GM12878 (cell line): Measurements from ENCODE around the gene TOX2. TPM values are rescaled to one million over a fixed set of nuclear protein-coding genes. Genes with fewer than 3 reads are reported as not detected.

Source experiments
- BCL11A ChIP-seq: IDR thresholded peaks from 2 replicates; pipeline ENCODE4 v1.6.1; 2011; ENCODE audit warnings: low read depth, low read length
- HCFC1 ChIP-seq: fragments of 150-350 bp; IDR thresholded peaks from 2 replicates; pipeline ENCODE4 v1.6.1; 2014; ENCODE audit warnings: low read length
- JUND ChIP-seq: IDR thresholded peaks from 2 replicates; pipeline ENCODE4 v1.6.1; 2012; ENCODE audit warnings: low read depth, mild to moderate bottlenecking, low read length, improper control_type of control experiment, moderate library complexity
- KDM1A ChIP-seq: fragments of 200-600 bp; sonication (generic); IDR thresholded peaks from 2 replicates; pipeline ENCODE4 v1.6.1; 2016; ENCODE audit warnings: borderline replicate concordance
- NR2C2 ChIP-seq: IDR thresholded peaks from 2 replicates; pipeline ENCODE4 v1.6.1; 2011; ENCODE audit warnings: borderline replicate concordance, low read depth; ENCODE audit not compliant: control insufficient read depth, insufficient read length
- SIX5 ChIP-seq: IDR thresholded peaks from 2 replicates; pipeline ENCODE4 v1.6.1; 2011; ENCODE audit warnings: mild to moderate bottlenecking, low read depth, low read length, moderate library complexity; ENCODE audit not compliant: severe bottlenecking
- SMARCA5 ChIP-seq: fragments of 450-650 bp; IDR thresholded peaks from 2 replicates; pipeline ENCODE4 v1.6.1; 2017; ENCODE audit warnings: mild to moderate bottlenecking
- SPI1 ChIP-seq: IDR thresholded peaks from 2 replicates; pipeline ENCODE4 v1.6.1; 2011; ENCODE audit warnings: low read depth, mild to moderate bottlenecking, low read length, moderate library complexity, borderline replicate concordance; ENCODE audit not compliant: insufficient read depth
- SRF ChIP-seq, 2 experiments: IDR thresholded peaks; 2 replicates each; pipeline ENCODE4 v1.6.1; 2011; ENCODE audit warnings: low read depth in 2 of 2, low read length in 2 of 2, mild to moderate bottlenecking in 1 of 2, moderate library complexity in 1 of 2
- polyA plus RNA-seq, 11 experiments: library from polyadenylated mRNA; depleted of rRNA in 4 of 11; unstranded in 6 of 11; stranded (reverse) in 5 of 11; fragments of >200 nt; fragmentation: Nextera tagmentation in 4 of 11; fragmentation: Illumina TruSeq in 1 of 11; extraction: Ambion mirVana in 4 of 11; extraction: Trizol in 1 of 11; gene quantifications; 1 replicate in 1 of 11; 2 replicates in 10 of 11; pipeline versions ENCODE4 v1.2.1 to v1.2.3, GENCODE V29; 2011 to 2016; ENCODE audit warnings: inconsistent platforms in 2 of 11, missing spikeins in 2 of 11, low read depth in 1 of 11
- total RNA-seq, 4 experiments: library from RNA; depleted of rRNA in 3 of 4; stranded (reverse); fragments of >200 nt in 3 of 4; fragmentation: Illumina TruSeq in 1 of 4; extraction: Trizol in 1 of 4; gene quantifications; 2 replicates each; pipeline versions ENCODE4 v1.2.1 to v1.2.3, GENCODE V29; 2013 to 2021
- TF ChIP-seq, protein P1 (sequence below): IDR thresholded peaks from 2 replicates; pipeline ENCODE4 v1.6.1; 2012; ENCODE audit warnings: improper control_type of control experiment, low read depth, low read length; ENCODE audit not compliant: insufficient replicate concordance

The TOX2 gene
- total and polyA plus RNA-seq, 10 of the 15 experiments (the other 5 are each of a cell fraction or from before 2014, with no cell fraction given), result 2.6 to 40.5 (median 7.9) TPM

DNA sequence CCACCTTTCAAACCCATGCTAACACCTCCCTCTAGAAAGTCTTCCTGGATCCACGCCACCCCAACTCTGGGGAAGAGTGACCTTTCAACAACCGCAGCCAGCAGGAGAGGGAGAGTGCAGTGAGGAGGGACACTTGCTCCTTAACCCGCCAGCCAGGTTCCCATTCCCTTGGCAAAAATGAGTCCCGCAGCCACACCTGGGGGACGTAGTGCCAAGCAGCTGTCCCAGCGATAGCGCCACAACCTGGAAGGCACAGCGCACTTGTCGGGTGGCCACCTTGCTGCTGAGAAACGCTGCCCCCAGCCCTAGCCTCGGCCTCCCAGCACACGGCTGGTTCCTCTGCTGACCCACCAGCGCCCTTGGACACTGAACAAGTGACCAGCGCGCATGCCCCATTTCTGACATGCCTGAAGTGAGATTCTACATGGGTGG, 153.0 kb downstream of the TOX2 start (continued):
- TF ChIP-seq, protein P1, sequence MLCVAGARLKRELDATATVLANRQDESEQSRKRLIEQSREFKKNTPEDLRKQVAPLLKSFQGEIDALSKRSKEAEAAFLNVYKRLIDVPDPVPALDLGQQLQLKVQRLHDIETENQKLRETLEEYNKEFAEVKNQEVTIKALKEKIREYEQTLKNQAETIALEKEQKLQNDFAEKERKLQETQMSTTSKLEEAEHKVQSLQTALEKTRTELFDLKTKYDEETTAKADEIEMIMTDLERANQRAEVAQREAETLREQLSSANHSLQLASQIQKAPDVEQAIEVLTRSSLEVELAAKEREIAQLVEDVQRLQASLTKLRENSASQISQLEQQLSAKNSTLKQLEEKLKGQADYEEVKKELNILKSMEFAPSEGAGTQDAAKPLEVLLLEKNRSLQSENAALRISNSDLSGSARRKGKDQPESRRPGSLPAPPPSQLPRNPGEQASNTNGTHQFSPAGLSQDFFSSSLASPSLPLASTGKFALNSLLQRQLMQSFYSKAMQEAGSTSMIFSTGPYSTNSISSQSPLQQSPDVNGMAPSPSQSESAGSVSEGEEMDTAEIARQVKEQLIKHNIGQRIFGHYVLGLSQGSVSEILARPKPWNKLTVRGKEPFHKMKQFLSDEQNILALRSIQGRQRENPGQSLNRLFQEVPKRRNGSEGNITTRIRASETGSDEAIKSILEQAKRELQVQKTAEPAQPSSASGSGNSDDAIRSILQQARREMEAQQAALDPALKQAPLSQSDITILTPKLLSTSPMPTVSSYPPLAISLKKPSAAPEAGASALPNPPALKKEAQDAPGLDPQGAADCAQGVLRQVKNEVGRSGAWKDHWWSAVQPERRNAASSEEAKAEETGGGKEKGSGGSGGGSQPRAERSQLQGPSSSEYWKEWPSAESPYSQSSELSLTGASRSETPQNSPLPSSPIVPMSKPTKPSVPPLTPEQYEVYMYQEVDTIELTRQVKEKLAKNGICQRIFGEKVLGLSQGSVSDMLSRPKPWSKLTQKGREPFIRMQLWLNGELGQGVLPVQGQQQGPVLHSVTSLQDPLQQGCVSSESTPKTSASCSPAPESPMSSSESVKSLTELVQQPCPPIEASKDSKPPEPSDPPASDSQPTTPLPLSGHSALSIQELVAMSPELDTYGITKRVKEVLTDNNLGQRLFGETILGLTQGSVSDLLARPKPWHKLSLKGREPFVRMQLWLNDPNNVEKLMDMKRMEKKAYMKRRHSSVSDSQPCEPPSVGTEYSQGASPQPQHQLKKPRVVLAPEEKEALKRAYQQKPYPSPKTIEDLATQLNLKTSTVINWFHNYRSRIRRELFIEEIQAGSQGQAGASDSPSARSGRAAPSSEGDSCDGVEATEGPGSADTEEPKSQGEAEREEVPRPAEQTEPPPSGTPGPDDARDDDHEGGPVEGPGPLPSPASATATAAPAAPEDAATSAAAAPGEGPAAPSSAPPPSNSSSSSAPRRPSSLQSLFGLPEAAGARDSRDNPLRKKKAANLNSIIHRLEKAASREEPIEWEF, result no peak
- no peak for TF ChIP-seq SIX5
- TF ChIP-seq JUND, result no peak
- TF ChIP-seq BCL11A, result no peak
- no peak for TF ChIP-seq KDM1A
- no peak for TF ChIP-seq NR2C2
- TF ChIP-seq SMARCA5, result no peak
- no peak for TF ChIP-seq HCFC1
- TF ChIP-seq SRF (IDR thresholded peaks at IDR 0.05; ENCODE audit: low read depth in 2 of 2, low read length in 2 of 2), result no peak
- no peak for TF ChIP-seq SPI1
